HepG2 (cell line): ENCODE data around the gene CCDC50. TPM values are rescaled to one million over a fixed set of nuclear protein-coding genes. Genes with fewer than 3 reads are reported as not detected.

Experiments
- ATAC-seq: fragments of 200-7000 bp; cut with Tn5 transposase; 3 replicates; pipeline ENCODE4 v1.9.1; 2020; ENCODE audit warnings: mild to moderate bottlenecking, moderate library complexity
- BruUV-seq: library from RNA; stranded (reverse); fragments of 400-500 nt; replicated peaks from 2 replicates; lab custom pipeline; 2021; lab: Mats Ljungman, UMichigan
- CTCF ChIA-PET: fragments of 300-600 bp; formaldehyde crosslinking; extraction: SDS; loops from one replicate; lab custom pipeline; 2021; ENCODE audit warnings: low total read pairs, inconsistent platforms, low intra/inter-chr PET ratio; lab: Yijun Ruan, JAX
- POLR2A ChIA-PET: fragments of 350-600 bp; sonication (Branson Sonifier 250); formaldehyde crosslinking; loops from one replicate; lab custom pipeline; 2020; ENCODE audit warnings: antibody characterized with exemption, inconsistent platforms; lab: Yijun Ruan, JAX
- DNase-seq: peaks from one replicate; pipeline ENCODE4 v3.0.0-alpha.2; 2015; ENCODE audit warnings: low spot score
- FAIRE-seq: peaks from 3 replicates; lab custom pipeline; 2011; peaks lifted over from hg19 to GRCh38; lab: Jason Lieb, UNC
- H2AFZ ChIP-seq: one replicate; pipeline ENCODE4 v1.6.1; 2011; ENCODE audit warnings: low read length, inconsistent platforms
- H3K27ac ChIP-seq: fragments of 300-600 bp; 3 replicates; pipeline ENCODE4 v1.8.0; 2011; ENCODE audit warnings: mixed run types, mild to moderate bottlenecking, mixed read lengths, low read length, inconsistent platforms; ENCODE audit not compliant: insufficient read depth; ENCODE audit errors: extremely low read length
- H3K27me3 ChIP-seq, 2 experiments: fragments of 200-600 bp in 1 of 2; 2 replicates in 1 of 2; 3 replicates in 1 of 2; pipeline versions ENCODE4 v1.6.0 to v1.8.0; 2011; ENCODE audit warnings: low read length in 2 of 2, mild to moderate bottlenecking in 2 of 2, moderate library complexity in 2 of 2, inconsistent platforms in 1 of 2; ENCODE audit not compliant: insufficient read depth in 2 of 2, control insufficient read depth in 1 of 2
- H3K36me3 ChIP-seq, 2 experiments: fragments of 200-600 bp in 1 of 2; replicated peaks in 1 of 2; 2 replicates in 1 of 2; 3 replicates in 1 of 2; pipeline versions ENCODE4 v1.5.1 to v1.8.0; 2011; ENCODE audit warnings: low read length in 2 of 2, inconsistent platforms in 1 of 2; ENCODE audit not compliant: insufficient read depth in 2 of 2, control insufficient read depth in 1 of 2
- H3K4me1 ChIP-seq: 2 replicates; pipeline ENCODE4 v1.5.1; 2012; ENCODE audit warnings: low read length, inconsistent platforms; ENCODE audit not compliant: insufficient read depth
- H3K4me2 ChIP-seq: 2 replicates; pipeline ENCODE4 v1.6.0; 2011; ENCODE audit warnings: low read depth, low read length, inconsistent platforms
- H3K4me3 ChIP-seq, 3 experiments: fragments of 200-600 bp in 1 of 3; sonication (generic), shearing (Covaris generic) in 1 of 3; replicated peaks in 1 of 3; 2 replicates each; pipeline ENCODE4 v1.5.1; 2011 to 2016; ENCODE audit warnings: low read length in 3 of 3, inconsistent platforms in 2 of 3, low read depth in 2 of 3, mild to moderate bottlenecking in 2 of 3, control low read depth in 1 of 3, mixed read lengths in 1 of 3; ENCODE audit not compliant: insufficient read depth in 1 of 3
- H3K79me2 ChIP-seq: one replicate; pipeline ENCODE4 v1.6.1; 2011; ENCODE audit warnings: low read length, inconsistent platforms; ENCODE audit not compliant: insufficient read depth
- H3K9ac ChIP-seq: 2 replicates; pipeline ENCODE4 v1.6.0; 2011; ENCODE audit warnings: mild to moderate bottlenecking, low read depth, low read length, inconsistent platforms; ENCODE audit not compliant: insufficient read depth
- H3K9me3 ChIP-seq: 2 replicates; pipeline ENCODE4 v1.5.1; 2012; ENCODE audit warnings: mild to moderate bottlenecking, low read length
- H4K20me1 ChIP-seq: 2 replicates; pipeline ENCODE4 v1.6.0; 2011; ENCODE audit warnings: inconsistent platforms, mild to moderate bottlenecking, low read length, moderate library complexity; ENCODE audit not compliant: insufficient read depth
- MTA3 ChIP-seq: sonication (generic); formaldehyde crosslinking; IDR thresholded peaks from 2 replicates; pipeline ENCODE4 v1.4.0; 2020; ENCODE audit warnings: missing genetic modification reagents
- NFIB ChIP-seq: sonication (generic); formaldehyde crosslinking; IDR thresholded peaks from 2 replicates; pipeline ENCODE4 v1.9.0; 2021; ENCODE audit warnings: missing genetic modification reagents, mild to moderate bottlenecking, borderline replicate concordance
- SRF ChIP-seq: IDR thresholded peaks from 2 replicates; pipeline ENCODE4 v1.6.1; 2011; ENCODE audit warnings: mild to moderate bottlenecking, low read depth, low read length, moderate library complexity
- ZNF326 ChIP-seq: sonication (generic); formaldehyde crosslinking; IDR thresholded peaks from 2 replicates; pipeline ENCODE4 v1.4.0; 2020; ENCODE audit warnings: missing genetic modification reagents, borderline replicate concordance
- ZNF549 ChIP-seq: sonication (generic); formaldehyde crosslinking; IDR thresholded peaks from 2 replicates; pipeline ENCODE4 v1.5.0; 2020; ENCODE audit warnings: missing genetic modification reagents
- ZNF607 ChIP-seq: sonication (generic); formaldehyde crosslinking; IDR thresholded peaks from 2 replicates; pipeline ENCODE4 v1.5.1; 2020; ENCODE audit warnings: missing genetic modification reagents, mild to moderate bottlenecking, borderline replicate concordance
- ZNF674 ChIP-seq: sonication (generic); formaldehyde crosslinking; IDR thresholded peaks from 2 replicates; pipeline ENCODE4 v1.5.0; 2020; ENCODE audit warnings: low read depth, mild to moderate bottlenecking, missing genetic modification reagents
- ZNF770 ChIP-seq: sonication (generic); formaldehyde crosslinking; IDR thresholded peaks from 2 replicates; pipeline ENCODE4 v1.5.0; 2020; ENCODE audit warnings: mild to moderate bottlenecking, missing genetic modification reagents
- WGBS: methylation state at CpG from one replicate; pipeline ENCODE4 v1.1.6; 2017; ENCODE audit warnings: low lambda C conversion rate; 5-methylcytosine and 5-hydroxymethylcytosine counted together
- in situ Hi-C: cut with HindIII; loops from 2 replicates; pipeline ENCODE4 v1.10.0; 2017; ENCODE audit warnings: low pct_unique_long_range_greater_than_20kb; ENCODE audit not compliant: extremely low pct_ligation_motif_present
- intact Hi-C: fragments of 100-400 bp; cut with micrococcal nuclease; formaldehyde crosslinking; loops from one replicate; pipeline ENCODE4 v1.10.0; 2022; ENCODE audit not compliant: unreplicated experiment
- polyA plus RNA-seq, 8 experiments: library from polyadenylated mRNA; depleted of rRNA in 3 of 8; stranded (reverse) in 7 of 8; unstranded in 1 of 8; fragments of >200 nt; fragmentation: Illumina TruSeq in 4 of 8; extraction: Trizol in 4 of 8; gene quantifications; 2 replicates each; pipeline versions ENCODE4 v1.2.1 to v1.2.3, GENCODE V29; 2011 to 2016; ENCODE audit warnings: low read depth in 4 of 8, missing spikeins in 1 of 8, mixed read lengths in 1 of 8; ENCODE audit not compliant: insufficient read depth in 1 of 8
- total RNA-seq, 5 experiments: library from RNA; depleted of rRNA; stranded (reverse); fragments of >200 nt; fragmentation: Illumina TruSeq; extraction: Trizol; gene quantifications; 2 replicates each; pipeline ENCODE4 v1.2.3, GENCODE V29; 2016; ENCODE audit warnings: low read depth in 1 of 5
- TF ChIP-seq, protein P1 (sequence below): sonication (generic); formaldehyde crosslinking; IDR thresholded peaks from 2 replicates; pipeline ENCODE4 v1.9.0; 2021; ENCODE audit warnings: mild to moderate bottlenecking, missing genetic modification reagents

The CCDC50 gene
- total and polyA plus RNA-seq, 2 of the 13 experiments (the other 11 are each of a cell fraction or from before 2014, with no cell fraction given) = 47.6 to 66.4 TPM

GRCh38 chr3:191393146-191393545 is 64.0 kb downstream of the CCDC50 start:
- CTCF ChIA-PET = no interaction called here
- Histone ChIP-seq H3K4me1 (no peaks in the 10 kb centered on the region), H3K9ac (no peak overlapping the region), H3K79me2 (no peaks in the 10 kb centered on the region), H4K20me1 (no peaks in the 10 kb centered on the region), H3K4me2 (no peak overlapping the region), H3K9me3 (no peaks in the 10 kb centered on the region), H3K36me3 (peaks cover 3 to 25% of the 10 kb centered on the region in 2 experiments; a peak in 3 of 5 replicates), H3K27me3 (no peaks in the 10 kb centered on the region), H3K27ac (no peak overlapping the region)
- intact Hi-C loops = no loop called here
- ATAC-seq (no peak), FAIRE-seq (no peak), DNase-seq (no peak)
- POLR2A ChIA-PET = no interaction called here
- no TSS peak for BruUV-seq
- no peak for TF ChIP-seq ZNF326 (CRISPR knock-in tag)
- no peak for TF ChIP-seq ZNF674
- no peak for TF ChIP-seq ZNF549
- no peak for TF ChIP-seq ZNF770 (CRISPR knock-in tag)
- TF ChIP-seq SRF = no peak
- TF ChIP-seq ZNF607 (CRISPR knock-in tag) = no peak
- TF ChIP-seq, all 625 proteins: peak for 0
- no peak overlapping the region for H2AFZ ChIP-seq
- in situ Hi-C loops = no loop called here
- no peak overlapping the region for H3K4me3 ChIP-seq

GRCh38 chr3:191397771-191398170 is 68.6 kb downstream of the CCDC50 start:
- Histone ChIP-seq H2AFZ (no peak overlapping the region), H3K27me3 (no peaks in the 10 kb centered on the region; a peak in 1 of 5 replicates), H3K79me2 (no peaks in the 10 kb centered on the region), H3K4me3 (no peak overlapping the region), H3K9ac (no peak overlapping the region), H3K36me3 (peaks cover 2 to 11% of the 10 kb centered on the region in 2 experiments; a peak in 2 of 5 replicates), H3K4me2 (no peak overlapping the region), H3K9me3 (no peaks in the 10 kb centered on the region), H4K20me1 (no peaks in the 10 kb centered on the region), H3K27ac (no peak overlapping the region), H3K4me1 (no peaks in the 10 kb centered on the region)
- DNase-seq = no peak
- ChIA-PET POLR2A (no interaction called here), CTCF (no interaction called here)
- in situ Hi-C loops (no loop called here), intact Hi-C loops (no loop called here)
- FAIRE-seq = no peak
- WGBS = 91% methylated on average over 3 of the region's 3 CpGs
- no TSS peak for BruUV-seq
- no peak for ATAC-seq
- TF ChIP-seq, protein P1, sequence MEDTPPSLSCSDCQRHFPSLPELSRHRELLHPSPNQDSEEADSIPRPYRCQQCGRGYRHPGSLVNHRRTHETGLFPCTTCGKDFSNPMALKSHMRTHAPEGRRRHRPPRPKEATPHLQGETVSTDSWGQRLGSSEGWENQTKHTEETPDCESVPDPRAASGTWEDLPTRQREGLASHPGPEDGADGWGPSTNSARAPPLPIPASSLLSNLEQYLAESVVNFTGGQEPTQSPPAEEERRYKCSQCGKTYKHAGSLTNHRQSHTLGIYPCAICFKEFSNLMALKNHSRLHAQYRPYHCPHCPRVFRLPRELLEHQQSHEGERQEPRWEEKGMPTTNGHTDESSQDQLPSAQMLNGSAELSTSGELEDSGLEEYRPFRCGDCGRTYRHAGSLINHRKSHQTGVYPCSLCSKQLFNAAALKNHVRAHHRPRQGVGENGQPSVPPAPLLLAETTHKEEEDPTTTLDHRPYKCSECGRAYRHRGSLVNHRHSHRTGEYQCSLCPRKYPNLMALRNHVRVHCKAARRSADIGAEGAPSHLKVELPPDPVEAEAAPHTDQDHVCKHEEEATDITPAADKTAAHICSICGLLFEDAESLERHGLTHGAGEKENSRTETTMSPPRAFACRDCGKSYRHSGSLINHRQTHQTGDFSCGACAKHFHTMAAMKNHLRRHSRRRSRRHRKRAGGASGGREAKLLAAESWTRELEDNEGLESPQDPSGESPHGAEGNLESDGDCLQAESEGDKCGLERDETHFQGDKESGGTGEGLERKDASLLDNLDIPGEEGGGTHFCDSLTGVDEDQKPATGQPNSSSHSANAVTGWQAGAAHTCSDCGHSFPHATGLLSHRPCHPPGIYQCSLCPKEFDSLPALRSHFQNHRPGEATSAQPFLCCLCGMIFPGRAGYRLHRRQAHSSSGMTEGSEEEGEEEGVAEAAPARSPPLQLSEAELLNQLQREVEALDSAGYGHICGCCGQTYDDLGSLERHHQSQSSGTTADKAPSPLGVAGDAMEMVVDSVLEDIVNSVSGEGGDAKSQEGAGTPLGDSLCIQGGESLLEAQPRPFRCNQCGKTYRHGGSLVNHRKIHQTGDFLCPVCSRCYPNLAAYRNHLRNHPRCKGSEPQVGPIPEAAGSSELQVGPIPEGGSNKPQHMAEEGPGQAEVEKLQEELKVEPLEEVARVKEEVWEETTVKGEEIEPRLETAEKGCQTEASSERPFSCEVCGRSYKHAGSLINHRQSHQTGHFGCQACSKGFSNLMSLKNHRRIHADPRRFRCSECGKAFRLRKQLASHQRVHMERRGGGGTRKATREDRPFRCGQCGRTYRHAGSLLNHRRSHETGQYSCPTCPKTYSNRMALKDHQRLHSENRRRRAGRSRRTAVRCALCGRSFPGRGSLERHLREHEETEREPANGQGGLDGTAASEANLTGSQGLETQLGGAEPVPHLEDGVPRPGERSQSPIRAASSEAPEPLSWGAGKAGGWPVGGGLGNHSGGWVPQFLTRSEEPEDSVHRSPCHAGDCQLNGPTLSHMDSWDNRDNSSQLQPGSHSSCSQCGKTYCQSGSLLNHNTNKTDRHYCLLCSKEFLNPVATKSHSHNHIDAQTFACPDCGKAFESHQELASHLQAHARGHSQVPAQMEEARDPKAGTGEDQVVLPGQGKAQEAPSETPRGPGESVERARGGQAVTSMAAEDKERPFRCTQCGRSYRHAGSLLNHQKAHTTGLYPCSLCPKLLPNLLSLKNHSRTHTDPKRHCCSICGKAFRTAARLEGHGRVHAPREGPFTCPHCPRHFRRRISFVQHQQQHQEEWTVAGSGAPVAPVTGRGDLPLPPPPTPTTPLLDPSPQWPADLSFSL (CRISPR knock-in tag) = no peak
- TF ChIP-seq NFIB (CRISPR knock-in tag) (no peak), MTA3 (CRISPR knock-in tag) (no peak)
